ENCODE data around the gene PDE8B.

PDE8B gene

GRCh38 chr5:77186652-77187370 lies 23.7 kb upstream of the PDE8B start:
- DNase-seq (ENCODE audit: low read depth in 2 of 2) = no peak

GRCh38 chr5:77189421-77189820 lies 21.1 kb upstream of the PDE8B start:
- no peak for DNase-seq (ENCODE audit: low read depth in 2 of 2)

- DNase-seq (ENCODE audit: low read depth in 2 of 2) = no peak
These were observed 17.9 kb upstream of the PDE8B start for GRCh38 chr5:77192441-77193050.

GRCh38 chr5:77194762-77195161 lies 15.7 kb upstream of the PDE8B start:
- DNase-seq (ENCODE audit: low read depth in 2 of 2) = no peak

- no peak for DNase-seq (ENCODE audit: low read depth in 2 of 2)
These were observed 12.5 kb upstream of the PDE8B start for GRCh38 chr5:77197840-77198554.

- no peak for DNase-seq (ENCODE audit: low read depth in 2 of 2)
These were observed 9.8 kb upstream of the PDE8B start for GRCh38 chr5:77200663-77201062.

GRCh38 chr5:77202145-77202544 lies 8.3 kb upstream of the PDE8B start:
- no peak for DNase-seq (ENCODE audit: low read depth in 2 of 2)

- DNase-seq (ENCODE audit: low read depth in 2 of 2) = no peak
These were observed 5.5 kb upstream of the PDE8B start for GRCh38 chr5:77204967-77205366.

- DNase-seq (ENCODE audit: low read depth in 2 of 2) = no peak
These were observed 1.8 kb upstream of the PDE8B start for GRCh38 chr5:77208507-77209163.

GRCh38 chr5:77209495-77210090 lies 887 bp upstream of the PDE8B start:
- DNase-seq (ENCODE audit: low read depth in 2 of 2) = no peak

- DNase-seq (ENCODE audit: low read depth in 2 of 2) = no peak
These were observed 647 bp downstream of the PDE8B start for GRCh38 chr5:77210964-77211690.

GRCh38 chr5:77211691-77212047 lies 1.2 kb downstream of the PDE8B start:
- no peak for DNase-seq (ENCODE audit: low read depth in 2 of 2)

GRCh38 chr5:77213601-77214000 lies 3.1 kb downstream of the PDE8B start:
- DNase-seq (ENCODE audit: low read depth in 2 of 2) = no peak

GRCh38 chr5:77214151-77214550 lies 3.7 kb downstream of the PDE8B start:
- DNase-seq (ENCODE audit: low read depth in 2 of 2) = no peak

GRCh38 chr5:77218263-77218662 lies 7.8 kb downstream of the PDE8B start:
- no peak for DNase-seq (ENCODE audit: low read depth in 2 of 2)

- DNase-seq (ENCODE audit: low read depth in 2 of 2) = no peak
These were observed 10.6 kb downstream of the PDE8B start for GRCh38 chr5:77221115-77221514.

GRCh38 chr5:77222722-77223121 lies 12.2 kb downstream of the PDE8B start:
- DNase-seq (ENCODE audit: low read depth in 2 of 2) = no peak

GRCh38 chr5:77223653-77224052 lies 13.2 kb downstream of the PDE8B start:
- DNase-seq (ENCODE audit: low read depth in 2 of 2) = no peak

GRCh38 chr5:77224672-77225355 lies 14.3 kb downstream of the PDE8B start:
- no peak for DNase-seq (ENCODE audit: low read depth in 2 of 2)

- no peak for DNase-seq (ENCODE audit: low read depth in 2 of 2)
These were observed 15.1 kb downstream of the PDE8B start for GRCh38 chr5:77225531-77225930.

- no peak for DNase-seq (ENCODE audit: low read depth in 2 of 2)
These were observed 19.4 kb downstream of the PDE8B start for GRCh38 chr5:77229887-77230286.

All from stimulated activated CD8-positive, alpha-beta memory T cell treated with anti-CD3 and anti-CD28 coated beads, Interleukin-15, amount 100 ng/mL, for 48 hours (primary cell).